H1 (cell line): ENCODE results near the gene ANO2. TPM values are rescaled to one million over a fixed set of nuclear protein-coding genes. Genes with fewer than 3 reads are reported as not detected.

Experiments
- CTCF ChIA-PET: fragments of 300-600 bp; sonication (Branson Sonifier 250); formaldehyde crosslinking; loops from one replicate; lab custom pipeline; 2021; ENCODE audit not compliant: partially characterized antibody; lab: Charles Lee
- POLR2A ChIA-PET: fragments of 300-600 bp; sonication (Branson Sonifier 250); formaldehyde crosslinking; loops from one replicate; lab custom pipeline; 2021; ENCODE audit warnings: inconsistent platforms; ENCODE audit not compliant: partially characterized antibody; lab: Charles Lee
- DNase-seq, 2 experiments: peaks; one replicate each; pipeline versions ENCODE4 v3.0.0 to v3.0.0-alpha.2; 2010 to 2022; ENCODE audit warnings: low spot score in 2 of 2, low read depth in 1 of 2, mixed read lengths in 1 of 2
- FAIRE-seq: peaks from 2 replicates; lab custom pipeline; 2011; peaks lifted over from hg19 to GRCh38; lab: Jason Lieb, UNC
- H2AFZ ChIP-seq: 2 replicates; pipeline ENCODE4 v1.8.1; 2012; ENCODE audit warnings: low read length, inconsistent platforms
- H2AK5ac ChIP-seq: 2 replicates; pipeline ENCODE4 v1.6.1; 2013; ENCODE audit warnings: low read depth, low read length
- H2BK120ac ChIP-seq: replicated peaks from 2 replicates; pipeline ENCODE3; 2013; ENCODE audit warnings: low read depth, low read length, inconsistent platforms
- H2BK12ac ChIP-seq: 2 replicates; pipeline ENCODE4 v1.6.1; 2013; ENCODE audit warnings: low read depth, low read length
- H2BK15ac ChIP-seq: 2 replicates; pipeline ENCODE4 v1.6.1; 2013; ENCODE audit warnings: low read length
- H2BK20ac ChIP-seq: 2 replicates; pipeline ENCODE4 v1.6.1; 2013; ENCODE audit warnings: low read length
- H2BK5ac ChIP-seq: 2 replicates; pipeline ENCODE4 v1.6.1; 2013; ENCODE audit warnings: low read depth, low read length
- H3K14ac ChIP-seq: 2 replicates; pipeline ENCODE4 v1.6.1; 2013; ENCODE audit warnings: inconsistent platforms; ENCODE audit not compliant: insufficient read length
- H3K18ac ChIP-seq: 2 replicates; pipeline ENCODE4 v1.6.1; 2013; ENCODE audit warnings: low read length; ENCODE audit errors: extremely low read depth
- H3K23ac ChIP-seq: 2 replicates; pipeline ENCODE4 v1.6.1; 2013; ENCODE audit warnings: inconsistent platforms; ENCODE audit not compliant: insufficient read length
- H3K23me2 ChIP-seq: 2 replicates; pipeline ENCODE4 v1.6.1; 2013; ENCODE audit warnings: low read depth, low read length
- H3K27ac ChIP-seq: 2 replicates; pipeline ENCODE4 v1.6.1; 2011; ENCODE audit warnings: low read depth, low read length, inconsistent platforms
- H3K27me3 ChIP-seq, 4 experiments: replicated peaks in 1 of 4; 1 replicate in 1 of 4; 2 replicates in 3 of 4; pipeline versions ENCODE4 v1.6.1 to v1.8.1; 2011 to 2013; ENCODE audit warnings: low read length in 3 of 4, mild to moderate bottlenecking in 3 of 4, inconsistent platforms in 2 of 4, mixed read lengths in 2 of 4, moderate library complexity in 1 of 4; ENCODE audit not compliant: control insufficient read depth in 3 of 4, insufficient read depth in 3 of 4; ENCODE audit errors: extremely low read depth in 1 of 4
- H3K36me3 ChIP-seq, 4 experiments: 2 replicates each; pipeline versions ENCODE4 v1.6.1 to v1.8.1; 2011 to 2013; ENCODE audit warnings: mild to moderate bottlenecking in 4 of 4, low read length in 3 of 4, moderate library complexity in 2 of 4, control low read depth in 1 of 4, inconsistent platforms in 1 of 4; ENCODE audit not compliant: insufficient read depth in 4 of 4, control insufficient read depth in 2 of 4
- H3K4ac ChIP-seq: replicated peaks from 2 replicates; pipeline ENCODE3; 2013; ENCODE audit warnings: low read length, low read depth, mixed read lengths, inconsistent platforms; ENCODE audit not compliant: insufficient read length
- H3K4me1 ChIP-seq, 4 experiments: replicated peaks in 1 of 4; 1 replicate in 1 of 4; 2 replicates in 3 of 4; pipeline versions ENCODE4 v1.6.1 to v1.8.1; 2011 to 2013; ENCODE audit warnings: low read length in 3 of 4, inconsistent platforms in 2 of 4, mixed read lengths in 1 of 4; ENCODE audit not compliant: insufficient read depth in 4 of 4, control insufficient read depth in 3 of 4
- H3K4me2 ChIP-seq, 2 experiments: 2 replicates each; pipeline versions ENCODE4 v1.6.1 to v1.8.1; 2011 to 2013; ENCODE audit warnings: low read depth in 2 of 2, low read length in 2 of 2, control low read depth in 1 of 2, inconsistent platforms in 1 of 2, mild to moderate bottlenecking in 1 of 2; ENCODE audit not compliant: insufficient read depth in 1 of 2
- H3K4me3 ChIP-seq, 4 experiments: fragments of 200-600, 300-600 bp in 1 of 4; sonication (generic), shearing (Covaris generic), sonication (Bioruptor Twin) in 1 of 4; 2 replicates each; pipeline versions ENCODE4 v1.5.1 to v1.8.1; 2011 to 2016; ENCODE audit warnings: low read length in 4 of 4, low read depth in 3 of 4, control low read depth in 2 of 4, inconsistent platforms in 2 of 4, mild to moderate bottlenecking in 2 of 4, mixed read lengths in 1 of 4, moderate library complexity in 1 of 4; ENCODE audit not compliant: insufficient read depth in 2 of 4; ENCODE audit errors: extremely low read depth in 1 of 4
- H3K56ac ChIP-seq: replicated peaks from 2 replicates; pipeline ENCODE3; 2013; ENCODE audit warnings: low read depth, mild to moderate bottlenecking, mixed read lengths, low read length, inconsistent platforms; ENCODE audit not compliant: insufficient read length
- H3K79me1 ChIP-seq: 2 replicates; pipeline ENCODE4 v1.6.1; 2013; ENCODE audit warnings: low read depth, low read length, control low read depth
- H3K79me2 ChIP-seq, 2 experiments: 2 replicates each; pipeline versions ENCODE4 v1.6.1 to v1.8.1; 2012 to 2013; ENCODE audit warnings: low read length in 2 of 2, mild to moderate bottlenecking in 2 of 2, inconsistent platforms in 1 of 2; ENCODE audit not compliant: insufficient read depth in 2 of 2, control insufficient read depth in 1 of 2
- H3K9ac ChIP-seq, 4 experiments: replicated peaks in 1 of 4; 1 replicate in 1 of 4; 2 replicates in 3 of 4; pipeline versions ENCODE4 v1.6.1 to v1.8.1; 2011 to 2013; ENCODE audit warnings: low read depth in 3 of 4, low read length in 3 of 4, control low read depth in 2 of 4, mild to moderate bottlenecking in 2 of 4, moderate library complexity in 2 of 4, inconsistent platforms in 1 of 4; ENCODE audit errors: extremely low read depth in 1 of 4
- H3K9me3 ChIP-seq, 2 experiments: 2 replicates each; pipeline versions ENCODE4 v1.6.1 to v1.8.1; 2012 to 2013; ENCODE audit warnings: mild to moderate bottlenecking in 2 of 2, moderate library complexity in 2 of 2, control low read depth in 1 of 2, inconsistent platforms in 1 of 2, low read depth in 1 of 2, low read length in 1 of 2, mixed read lengths in 1 of 2; ENCODE audit not compliant: insufficient read depth in 2 of 2
- H4K20me1 ChIP-seq, 2 experiments: replicated peaks in 1 of 2; 2 replicates each; pipeline versions ENCODE3 to v1.8.1; 2011 to 2013; ENCODE audit warnings: inconsistent platforms in 2 of 2, low read length in 2 of 2, mild to moderate bottlenecking in 1 of 2; ENCODE audit not compliant: insufficient read depth in 2 of 2, control insufficient read depth in 1 of 2
- H4K5ac ChIP-seq: 2 replicates; pipeline ENCODE4 v1.6.1; 2013; ENCODE audit warnings: low read length, low read depth, mixed read lengths, inconsistent platforms; ENCODE audit not compliant: insufficient read length
- H4K8ac ChIP-seq: 2 replicates; pipeline ENCODE4 v1.8.0; 2013; ENCODE audit warnings: mild to moderate bottlenecking, moderate library complexity, low read length, inconsistent platforms; ENCODE audit not compliant: insufficient read depth; ENCODE audit errors: extremely low read depth
- H4K91ac ChIP-seq: replicated peaks from 2 replicates; pipeline ENCODE3; 2013; ENCODE audit warnings: low read length, mixed read lengths, inconsistent platforms; ENCODE audit not compliant: insufficient read length
- POU5F1 ChIP-seq: IDR thresholded peaks from 2 replicates; pipeline ENCODE4 v1.6.1; 2011; ENCODE audit warnings: low read depth, mild to moderate bottlenecking, low read length, moderate library complexity
- SRF ChIP-seq: IDR thresholded peaks from 2 replicates; pipeline ENCODE4 v1.6.1; 2011; ENCODE audit warnings: mild to moderate bottlenecking, low read depth, low read length, moderate library complexity
- TAF1 ChIP-seq: IDR thresholded peaks from 2 replicates; pipeline ENCODE4 v1.6.1; 2011; ENCODE audit warnings: mild to moderate bottlenecking, low read depth, low read length
- WGBS, 2 experiments: shearing (Covaris generic) in 1 of 2; methylation state at CpG; one replicate each; pipeline versions ENCODE4 v1.1.6 to v1.1.7; 2013 to 2015; ENCODE audit warnings: low lambda C conversion rate in 2 of 2, mixed read lengths in 2 of 2, inconsistent platforms in 1 of 2, low coverage in 1 of 2, missing lambda C conversion rate in 1 of 2; ENCODE audit not compliant: insufficient replicate concordance in 2 of 2, insufficient coverage in 1 of 2, insufficient read length in 1 of 2; ENCODE audit errors: extremely low coverage in 1 of 2, missing lambda C conversion rate in 1 of 2; 5-methylcytosine and 5-hydroxymethylcytosine counted together
- polyA plus RNA-seq, 7 experiments: library from polyadenylated mRNA; depleted of rRNA in 3 of 7; stranded (reverse) in 5 of 7; unstranded in 2 of 7; fragments of >200 nt in 5 of 7; fragments of 200-250 nt in 2 of 7; gene quantifications; 1 replicate in 5 of 7; 2 replicates in 1 of 7; 4 replicates in 1 of 7; pipeline versions ENCODE4 v1.2.1 to v1.2.3, GENCODE V29; 2011 to 2013; ENCODE audit warnings: missing spikeins in 2 of 7, mixed read lengths in 2 of 7
- total RNA-seq: library from RNA; stranded (reverse); fragmentation: NEBNext Ultra II Directional; extraction: Animal tissue kit (Norgen Biotek cat#: 25700); gene quantifications from 2 replicates; pipeline ENCODE4 v1.2.1, GENCODE V29; 2021

The ANO2 gene
- total and polyA plus RNA-seq, 2 of the 8 experiments (the other 6 are each of a cell fraction or from before 2014, with no cell fraction given), result 1.9 to 5.5 TPM

DNA sequence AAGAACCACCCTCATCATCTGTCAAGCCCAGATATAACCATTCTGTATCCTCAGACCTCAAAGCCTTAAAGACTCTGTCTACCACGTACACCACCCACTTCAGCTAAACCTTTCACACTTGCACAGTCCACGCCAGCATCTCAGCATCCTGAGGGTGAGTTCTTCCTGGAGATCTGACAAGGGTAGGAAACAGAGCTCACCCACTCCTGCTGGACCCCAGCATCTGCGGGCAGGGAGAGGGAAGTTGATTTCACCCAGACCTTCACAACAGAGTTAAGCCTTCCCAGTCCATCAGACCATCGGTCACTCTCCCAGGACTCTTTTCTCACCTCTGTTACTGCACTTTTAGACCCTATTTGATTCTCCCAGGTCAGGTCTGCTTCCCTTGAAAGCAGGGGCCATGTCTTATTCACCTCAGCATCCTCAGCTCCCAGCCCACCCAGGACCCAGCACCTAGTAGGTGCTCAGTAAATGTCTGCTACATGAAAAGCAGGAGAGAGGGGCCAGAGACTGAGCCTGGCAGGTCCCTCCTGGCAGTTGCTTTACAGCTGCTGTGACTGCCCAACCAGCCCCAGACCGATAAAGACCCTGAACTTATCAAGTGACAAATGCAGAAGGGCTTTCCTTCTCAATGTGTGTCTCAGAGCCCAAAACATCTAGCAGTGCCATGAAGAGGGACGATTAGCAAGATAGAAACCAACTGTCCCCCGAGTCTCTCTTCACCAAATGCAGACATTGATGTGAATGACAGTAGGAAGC lies 34.1 kb downstream of the ANO2 start:
- Histone ChIP-seq H3K23me2 (no peaks in the 10 kb centered on the region), H2BK120ac (no peak overlapping the region), H4K8ac (no peak overlapping the region), H3K36me3 (no peaks in the 10 kb centered on the region), H2BK12ac (no peak overlapping the region), H3K9ac (no peak overlapping the region), H3K4me3 (no peak overlapping the region), H2BK5ac (no peak overlapping the region), H3K18ac (no peak overlapping the region), H3K4me1 (peaks cover 0 to 2% (median 0%) of the 10 kb centered on the region in 4 experiments; a peak in 1 of 7 replicates), H2BK20ac (no peak overlapping the region), H3K27ac (no peak overlapping the region), H3K79me2 (no peaks in the 10 kb centered on the region), H3K14ac (no peak overlapping the region), H4K91ac (no peak overlapping the region), H3K4me2 (no peak overlapping the region), H3K27me3 (no peaks in the 10 kb centered on the region), H3K4ac (no peak overlapping the region), H3K9me3 (no peaks in the 10 kb centered on the region), H4K5ac (no peak overlapping the region), H3K23ac (no peak overlapping the region), H2AFZ (no peak overlapping the region), H4K20me1 (no peaks in the 10 kb centered on the region), H2AK5ac (no peak overlapping the region), H3K79me1 (no peaks in the 10 kb centered on the region), H2BK15ac (no peak overlapping the region), H3K56ac (no peak overlapping the region)
- WGBS, 2 experiments, result 92% methylated on average over 7 of the region's 7 CpGs; no CpG with 5 or more reads in 1 of the 2 experiments
- FAIRE-seq, result no peak
- no peak for TF ChIP-seq POU5F1
- TF ChIP-seq SRF, result no peak
- no peak for TF ChIP-seq TAF1
- CTCF ChIA-PET, result interaction anchor here (1.0 to 2.1 kb wide), 12 partner anchors 9 to 368 kb away, joined by 3 to 4 read pairs (median 3); no protein-coding TSS in a partner anchor
- POLR2A ChIA-PET, result interaction anchor here (0.6 kb wide), 1 partner anchor 135 kb away, joined by 3 read pairs; no protein-coding TSS in a partner anchor
- no peak for DNase-seq
